Right ventricle myocardium inferior (tissue), 1 donor: ENCODE data around the gene LIPM. TPM values are rescaled to one million over a fixed set of nuclear protein-coding genes. Genes with fewer than 3 reads are reported as not detected.

ENCODE experiments used
- ATAC-seq: fragments of 200-7000 bp; cut with Tn5 transposase; one replicate; pipeline ENCODE4 v1.9.1; 2020; ENCODE audit warnings: mild to moderate bottlenecking, moderate library complexity
- DNase-seq: peaks from one replicate; pipeline ENCODE4 v3.0.0; 2021; ENCODE audit errors: missing footprints
- intact Hi-C: fragments of 100-400 bp; cut with DNase I; formaldehyde crosslinking; loops from one replicate; pipeline ENCODE4 v1.11.0; 2022
- total RNA-seq: library from RNA; stranded (reverse); fragmentation: NEBNext Ultra II Directional; extraction: Animal tissue kit (Norgen Biotek cat#: 25700); gene quantifications from one replicate; pipeline ENCODE4 v1.2.1, GENCODE V29; 2021
- donor health status: DM: no; HTN: yes; CAD: no; lungs with severe emphysema.

Gene LIPM
- total RNA-seq, 1 donor from 2014 or later, result not detected

GRCh38 chr10:88793712-88794299 is 8.7 kb upstream of the LIPM start:
- no peak for ATAC-seq
- intact Hi-C loops, result no loop called here
- DNase-seq, result no peak

GRCh38 chr10:88794731-88795130 is 7.8 kb upstream of the LIPM start:
- DNase-seq (no peak), ATAC-seq (no peak)
- intact Hi-C loops, result no loop called here

GRCh38 chr10:88800152-88801125 is 2.1 kb upstream of the LIPM start:
- ATAC-seq, result no peak
- DNase-seq, result no peak
- intact Hi-C loops, result no loop called here

GRCh38 chr10:88803641-88804040 is 1.1 kb downstream of the LIPM start:
- DNase-seq (no peak), ATAC-seq (no peak)
- intact Hi-C loops, result no loop called here

- intact Hi-C loops, result no loop called here
- DNase-seq (no peak), ATAC-seq (no peak)
Observed at GRCh38 chr10:88804083-88804812, 1.7 kb downstream of the LIPM start.

- intact Hi-C loops, result loop anchor here (5.0 kb wide), 1 partner anchor 118 kb away; no protein-coding TSS in a partner anchor
- no peak for DNase-seq
- ATAC-seq, result no peak
Observed at GRCh38 chr10:88805361-88805760, 2.8 kb downstream of the LIPM start.

GRCh38 chr10:88805924-88806323 is 3.4 kb downstream of the LIPM start:
- DNase-seq (no peak), ATAC-seq (no peak)
- intact Hi-C loops, result loop anchor here (5.0 kb wide), 1 partner anchor 119 kb away; no protein-coding TSS in a partner anchor

- no peak for DNase-seq
- no peak for ATAC-seq
- intact Hi-C loops, result loop anchor here (2.0 to 5.0 kb wide), 2 partner anchors 122 to 227 kb away; partner anchors contain the start of gene RNLS
Observed at GRCh38 chr10:88809621-88810020, 7.1 kb downstream of the LIPM start.

- intact Hi-C loops, result loop anchor here (2.0 kb wide), 1 partner anchor 228 kb away; the partner anchor contains the start of gene RNLS
- DNase-seq (no peak), ATAC-seq (no peak)
Observed at GRCh38 chr10:88810196-88810961, 7.8 kb downstream of the LIPM start.

- ATAC-seq (no peak), DNase-seq (no peak)
- intact Hi-C loops, result no loop called here
Observed at GRCh38 chr10:88813200-88813599, 10.7 kb downstream of the LIPM start.

- DNase-seq (no peak), ATAC-seq (no peak)
- intact Hi-C loops, result no loop called here
Observed at GRCh38 chr10:88819290-88819689, 16.8 kb downstream of the LIPM start.

GRCh38 chr10:88820748-88821401 is 18.3 kb downstream of the LIPM start:
- intact Hi-C loops, result no loop called here
- ATAC-seq, result no peak
- no peak for DNase-seq

GRCh38 chr10:88826388-88826787 is 23.9 kb downstream of the LIPM start:
- DNase-seq (no peak), ATAC-seq (no peak)
- intact Hi-C loops, result no loop called here

- intact Hi-C loops, result no loop called here
- no peak for DNase-seq
- no peak for ATAC-seq
Observed at GRCh38 chr10:88827671-88828070, 25.1 kb downstream of the LIPM start.

- intact Hi-C loops, result no loop called here
- ATAC-seq, result no peak
Observed at GRCh38 chr10:88828310-88828709, 25.8 kb downstream of the LIPM start.

GRCh38 chr10:88830643-88831268 is 28.2 kb downstream of the LIPM start:
- intact Hi-C loops, result no loop called here
- DNase-seq, result no peak
- no peak for ATAC-seq

More at GRCh38 chr10:88828310-88828709, 25.8 kb downstream of the LIPM start:
- DNase-seq, result no peak

- DNase-seq, result no peak
- ATAC-seq, result no peak
- intact Hi-C loops, result no loop called here
Observed at GRCh38 chr10:88831709-88832108, 29.2 kb downstream of the LIPM start.

- intact Hi-C loops, result no loop called here
- ATAC-seq (no peak), DNase-seq (no peak)
Observed at GRCh38 chr10:88832376-88832775, 29.8 kb downstream of the LIPM start.
